22Rv1 (cell line): ENCODE measurements around the gene DDX17.

Experiments used
- CTCF ChIP-seq: fragments of 450-650 bp; IDR thresholded peaks from 2 replicates; pipeline ENCODE4 v1.5.1; 2017; ENCODE audit warnings: mild to moderate bottlenecking
- ZFX ChIP-seq: fragments of 450-650 bp; IDR thresholded peaks from 2 replicates; pipeline ENCODE4 v1.6.1; 2017; ENCODE audit warnings: antibody characterized with exemption, borderline replicate concordance

GRCh38 chr22:38524429-38524828, 18.3 kb upstream of the DDX17 start:
- TF ChIP-seq CTCF, result no peak
- no peak for TF ChIP-seq ZFX
